Measurements from ENCODE around the gene RAB34. TPM values are rescaled to one million over a fixed set of nuclear protein-coding genes. Genes with fewer than 3 reads are reported as not detected.
A peak's percentile ranks its signal among the peaks of the same experiment; 100 is the strongest.

RAB34 gene
- total RNA-seq, 1 donor from 2014 or later: 147 TPM

- DNase-seq (ENCODE audit: low spot score, unreplicated experiment): no peak
Measured at GRCh38 chr17:28760601-28761562, 43.2 kb upstream of the RAB34 start.

GRCh38 chr17:28759256-28759865 lies 41.7 kb upstream of the RAB34 start:
- Mint-ChIP-seq H3K27me3 (no peaks in the 10 kb centered on the region), H3K9me3 (ENCODE audit: low read depth) (no peaks in the 10 kb centered on the region), H3K36me3 (ENCODE audit: insufficient read depth) (peaks cover 14% of the 10 kb centered on the region), H3K4me1 (ENCODE audit: low read depth) (no peaks in the 10 kb centered on the region), H3K4me3 (ENCODE audit: low read depth) (no peak overlapping the region), H3K27ac (no peak overlapping the region)
- DNase-seq (ENCODE audit: low spot score, unreplicated experiment): no peak
- no peak for TF ChIP-seq CTCF (IDR thresholded peaks at IDR 0.05; ENCODE audit: unreplicated experiment)

More at GRCh38 chr17:28760601-28761562, 43.2 kb upstream of the RAB34 start:
- no peak overlapping the region for H3K4me3 Mint-ChIP-seq (ENCODE audit: low read depth)
- peak overlapping the region; percentile 29 for H3K27ac Mint-ChIP-seq
- no peak for TF ChIP-seq CTCF (IDR thresholded peaks at IDR 0.05; ENCODE audit: unreplicated experiment)
- H3K4me1 Mint-ChIP-seq (ENCODE audit: low read depth): no peaks in the 10 kb centered on the region
- H3K27me3 Mint-ChIP-seq: no peaks in the 10 kb centered on the region
- H3K9me3 Mint-ChIP-seq (ENCODE audit: low read depth): no peaks in the 10 kb centered on the region
- H3K36me3 Mint-ChIP-seq (ENCODE audit: insufficient read depth): peaks cover 14% of the 10 kb centered on the region

- H3K9me3 Mint-ChIP-seq (ENCODE audit: low read depth): no peaks in the 10 kb centered on the region
- TF ChIP-seq CTCF (IDR thresholded peaks at IDR 0.05; ENCODE audit: unreplicated experiment): no peak
- no peak for DNase-seq (ENCODE audit: low spot score, unreplicated experiment)
- H3K27ac Mint-ChIP-seq: peak overlapping the region; percentile 62
- no peaks in the 10 kb centered on the region for H3K4me1 Mint-ChIP-seq (ENCODE audit: low read depth)
- no peaks in the 10 kb centered on the region for H3K27me3 Mint-ChIP-seq
- no peak overlapping the region for H3K4me3 Mint-ChIP-seq (ENCODE audit: low read depth)
- H3K36me3 Mint-ChIP-seq (ENCODE audit: insufficient read depth): peaks cover 12% of the 10 kb centered on the region
Measured at GRCh38 chr17:28758411-28759121, 40.9 kb upstream of the RAB34 start.

GRCh38 chr17:28756049-28756804 lies 38.6 kb upstream of the RAB34 start:
- H3K27me3 Mint-ChIP-seq: no peaks in the 10 kb centered on the region
- H3K4me1 Mint-ChIP-seq (ENCODE audit: low read depth): no peaks in the 10 kb centered on the region
- H3K4me3 Mint-ChIP-seq (ENCODE audit: low read depth): no peak overlapping the region
- DNase-seq (ENCODE audit: low spot score, unreplicated experiment): no peak
- no peaks in the 10 kb centered on the region for H3K9me3 Mint-ChIP-seq (ENCODE audit: low read depth)
- no peak overlapping the region for H3K27ac Mint-ChIP-seq
- TF ChIP-seq CTCF (IDR thresholded peaks at IDR 0.05; ENCODE audit: unreplicated experiment): no peak
- peaks cover 14% of the 10 kb centered on the region for H3K36me3 Mint-ChIP-seq (ENCODE audit: insufficient read depth)
